ENCODE data around the gene AUTS2.

DNA sequence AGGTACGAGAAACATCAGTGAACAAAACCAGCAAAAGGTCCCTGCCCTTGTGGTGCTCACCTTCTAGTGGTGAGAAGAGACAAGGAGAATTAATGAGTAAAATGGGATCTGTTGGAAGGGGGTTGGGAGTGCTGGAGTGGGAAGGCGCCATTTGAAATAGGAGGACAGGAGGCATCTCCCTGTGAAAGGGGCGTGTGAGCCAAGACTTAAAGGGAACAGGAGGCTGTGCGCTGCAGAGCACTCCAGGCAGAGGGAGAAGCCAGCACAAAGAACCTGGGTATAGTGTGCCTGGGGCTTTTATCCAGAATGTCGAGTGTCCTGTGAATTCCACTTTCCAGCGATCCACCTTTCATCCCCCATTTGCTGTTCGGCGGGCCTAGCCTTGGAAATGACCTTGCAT, 1035.8 kb downstream of the AUTS2 start:
- TF ChIP-seq EZH2phosphoT487 (IDR thresholded peaks at IDR 0.05; ENCODE audit: insufficient read depth, low read depth) (no peak), EZH2 (IDR thresholded peaks at IDR 0.05; ENCODE audit: insufficient read depth, poor library complexity, severe bottlenecking) (no peak)

All from GM23248 (cell line).